ENCODE results near the gene BACE2.

BACE2 gene

DNA sequence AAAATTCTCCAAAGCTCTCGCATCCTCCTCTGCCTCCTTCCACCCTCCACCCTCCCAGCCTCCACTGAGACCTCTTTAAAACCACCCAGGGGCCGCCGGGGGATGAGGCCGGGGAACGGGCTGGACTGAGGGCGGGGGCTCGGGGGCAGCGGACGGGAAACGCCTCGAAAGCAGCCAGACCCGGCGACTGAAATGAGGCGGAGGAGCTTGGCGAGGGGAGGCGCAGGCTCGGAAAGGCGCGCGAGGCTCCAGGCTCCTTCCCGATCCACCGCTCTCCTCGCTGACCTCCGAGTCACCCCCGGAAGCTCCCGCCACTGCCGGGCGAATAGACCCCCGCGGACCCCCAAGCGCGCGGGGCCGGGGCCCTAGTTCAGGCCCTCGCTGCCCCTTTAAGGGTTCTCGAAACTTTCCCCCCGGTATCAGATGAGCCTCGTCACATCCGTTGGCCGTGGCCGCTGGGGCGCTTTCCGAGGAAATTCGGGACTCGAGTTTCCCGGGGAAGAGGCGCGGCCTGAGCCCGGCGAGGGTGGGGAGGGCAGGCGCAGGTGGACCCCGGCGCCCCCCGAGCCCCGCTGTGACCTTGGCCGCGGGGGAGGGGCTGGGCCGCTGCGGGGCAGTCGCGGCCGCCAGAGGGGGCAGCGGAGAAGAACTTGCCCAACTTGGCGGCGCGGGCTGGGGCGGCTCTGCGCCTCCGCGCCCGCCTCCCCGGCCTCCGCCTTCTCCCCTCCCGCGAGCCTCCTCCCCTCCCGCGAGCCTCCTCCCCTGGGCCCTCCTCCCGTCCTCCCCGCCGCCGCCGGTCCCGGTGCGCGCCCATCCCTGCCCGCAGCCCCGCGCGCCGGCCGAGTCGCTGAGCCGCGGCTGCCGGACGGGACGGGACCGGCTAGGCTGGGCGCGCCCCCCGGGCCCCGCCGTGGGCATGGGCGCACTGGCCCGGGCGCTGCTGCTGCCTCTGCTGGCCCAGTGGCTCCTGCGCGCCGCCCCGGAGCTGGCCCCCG lies at the start of gene BACE2:
Gene BACE2, plus strand, starts transcription at position 813 of the 995 bp plus-strand sequence. Its CDS starts 104 bp downstream, at position 917.
- peak; percentile 93 for DNase-seq (ENCODE audit: low spot score)

DNA sequence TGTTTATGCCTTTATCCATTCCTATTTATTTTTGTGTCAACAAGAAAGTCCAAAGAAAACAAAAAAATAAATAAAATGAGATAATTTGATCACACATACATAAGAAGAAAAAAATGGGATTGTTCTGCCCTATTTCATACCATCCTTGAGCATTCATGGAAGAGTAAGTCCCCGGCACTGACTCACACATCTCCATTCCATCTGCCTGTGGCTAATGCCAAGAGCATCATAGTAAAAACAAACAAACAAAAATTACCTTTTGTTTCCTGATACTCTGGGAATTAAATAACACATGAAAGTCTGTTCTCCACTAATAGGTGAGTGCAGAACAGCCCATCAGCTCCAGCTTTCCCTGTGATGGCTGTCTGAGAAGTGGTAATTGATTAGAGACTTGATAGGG lies 48.1 kb upstream of the BACE2 start:
- no peak for DNase-seq (ENCODE audit: low spot score)

GRCh38 chr21:41120997-41121396 lies 47.0 kb upstream of the BACE2 start:
- DNase-seq (ENCODE audit: low spot score) = no peak

DNA sequence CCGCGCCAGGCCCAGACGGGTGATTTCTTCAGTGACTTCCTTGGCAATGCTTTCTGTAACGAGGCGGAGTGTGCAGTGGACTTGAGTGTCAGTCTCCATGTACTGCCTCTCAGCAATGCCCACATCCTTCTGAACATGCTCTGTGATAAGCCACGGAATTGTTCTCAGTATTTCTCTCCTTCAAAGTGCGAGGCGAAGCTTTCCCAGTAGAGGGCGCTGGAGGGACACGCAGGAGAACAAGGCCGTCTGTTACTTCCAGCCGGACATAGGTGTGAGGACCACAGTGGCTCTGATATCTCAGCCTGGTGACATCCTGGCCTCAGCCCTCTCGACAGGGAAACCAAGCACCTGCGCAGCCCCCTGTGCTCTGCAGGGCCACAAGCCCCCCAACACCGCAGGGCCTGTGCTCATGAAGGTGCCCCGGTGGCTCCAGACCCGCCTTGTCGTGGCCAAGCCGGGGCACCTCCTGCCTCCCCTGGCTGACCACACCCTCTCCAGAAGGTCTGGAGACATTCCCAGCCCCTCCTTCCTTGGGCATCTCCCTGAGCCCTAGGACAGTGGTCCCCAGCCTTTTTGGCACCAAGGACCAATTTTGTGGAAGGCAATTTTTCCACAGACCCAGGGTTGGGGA lies 46.1 kb upstream of the BACE2 start:
- DNase-seq (ENCODE audit: low spot score) = peak; percentile 71

- DNase-seq (ENCODE audit: low spot score) = no peak
These were observed 43.2 kb upstream of the BACE2 start for GRCh38 chr21:41124641-41125201.

- no peak for DNase-seq (ENCODE audit: low spot score)
These were observed 39.0 kb upstream of the BACE2 start for GRCh38 chr21:41128981-41129380.

GRCh38 chr21:41130883-41131282 lies 37.1 kb upstream of the BACE2 start:
- no peak for DNase-seq (ENCODE audit: low spot score)

- peak; percentile 82 for DNase-seq (ENCODE audit: low spot score)
These were observed 34.0 kb upstream of the BACE2 start for GRCh38 chr21:41133874-41134522.

- no peak for DNase-seq (ENCODE audit: low spot score)
These were observed 32.2 kb upstream of the BACE2 start for GRCh38 chr21:41135746-41136145.

GRCh38 chr21:41136286-41136685 lies 31.7 kb upstream of the BACE2 start:
- DNase-seq (ENCODE audit: low spot score) = no peak

DNA sequence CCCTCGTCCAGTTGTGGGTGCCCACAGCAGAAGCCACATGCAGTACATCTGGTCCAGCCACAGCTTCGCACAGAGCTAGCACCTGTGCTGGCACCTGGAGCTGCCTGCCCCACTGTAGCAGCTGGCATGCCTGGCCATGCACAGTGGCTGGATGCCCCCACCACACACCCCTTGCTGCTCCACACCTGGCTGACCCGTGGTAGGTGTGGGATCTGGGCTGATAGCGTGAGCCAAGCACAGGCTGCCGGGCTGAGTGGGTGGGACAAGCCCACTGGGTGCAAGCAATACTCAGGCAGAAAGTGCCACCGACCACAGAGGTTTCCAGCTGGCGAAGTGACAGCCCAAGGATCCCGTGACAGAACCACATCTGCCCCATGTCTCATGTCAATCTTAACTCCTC lies 30.6 kb upstream of the BACE2 start:
- DNase-seq (ENCODE audit: low spot score) = no peak

DNA sequence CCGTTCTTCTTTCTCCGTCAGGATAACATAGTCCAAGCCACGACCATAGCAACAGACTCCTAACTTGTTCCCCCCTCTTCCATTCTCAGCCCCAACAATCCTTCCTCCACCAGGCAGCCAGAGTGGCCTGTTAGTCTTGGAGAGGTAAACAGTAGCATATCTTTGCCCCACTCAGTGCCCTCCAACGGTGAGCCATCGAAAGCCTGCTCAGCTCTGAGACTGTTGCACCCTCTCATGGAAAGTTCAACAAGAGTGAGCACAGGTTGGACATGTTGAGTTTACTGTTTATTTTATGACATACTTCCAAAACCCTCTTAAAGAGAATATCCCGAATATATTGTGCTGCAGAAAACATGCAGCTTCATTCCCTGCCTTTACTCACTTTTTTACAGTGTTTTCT lies 30.1 kb upstream of the BACE2 start:
- DNase-seq (ENCODE audit: low spot score) = no peak

GRCh38 chr21:41138711-41139110 lies 29.2 kb upstream of the BACE2 start:
- DNase-seq (ENCODE audit: low spot score) = no peak

DNA sequence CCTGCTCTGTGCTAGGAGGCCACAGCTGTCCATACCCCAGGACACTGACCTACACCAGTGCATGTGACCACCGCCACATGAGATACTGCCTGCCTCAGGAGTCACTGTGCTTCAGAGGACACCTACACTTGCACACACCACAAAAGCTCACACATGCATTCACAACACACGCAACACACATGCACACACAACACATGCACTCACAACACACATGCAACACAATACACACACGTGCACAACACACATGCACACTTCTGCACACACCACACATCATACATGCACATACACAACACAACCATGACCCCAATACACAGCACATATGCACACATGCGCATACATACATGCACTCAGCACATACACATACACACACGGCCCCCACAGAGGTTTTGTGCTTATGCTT lies 28.7 kb upstream of the BACE2 start:
- DNase-seq (ENCODE audit: low spot score) = no peak

DNA sequence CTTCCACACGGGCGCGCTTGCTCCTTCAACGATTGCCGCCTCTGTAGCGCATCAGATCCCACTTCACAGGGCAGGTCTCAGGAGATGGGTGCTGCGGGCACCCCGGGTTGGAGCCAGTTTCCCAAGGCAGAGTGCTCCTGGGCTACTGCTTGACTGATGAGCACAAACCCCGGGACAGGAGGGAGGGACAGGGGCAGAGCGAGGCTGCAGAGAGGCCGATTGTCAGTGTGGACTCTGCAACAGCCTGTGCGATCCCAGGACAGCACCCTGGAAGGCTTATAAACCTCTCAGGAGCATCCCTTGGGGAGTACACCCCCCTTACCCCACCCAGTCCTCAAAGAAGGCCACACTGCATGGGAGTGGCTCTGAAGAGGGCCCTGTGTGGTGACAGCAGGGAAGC lies 28.0 kb upstream of the BACE2 start:
- DNase-seq (ENCODE audit: low spot score) = no peak

DNA sequence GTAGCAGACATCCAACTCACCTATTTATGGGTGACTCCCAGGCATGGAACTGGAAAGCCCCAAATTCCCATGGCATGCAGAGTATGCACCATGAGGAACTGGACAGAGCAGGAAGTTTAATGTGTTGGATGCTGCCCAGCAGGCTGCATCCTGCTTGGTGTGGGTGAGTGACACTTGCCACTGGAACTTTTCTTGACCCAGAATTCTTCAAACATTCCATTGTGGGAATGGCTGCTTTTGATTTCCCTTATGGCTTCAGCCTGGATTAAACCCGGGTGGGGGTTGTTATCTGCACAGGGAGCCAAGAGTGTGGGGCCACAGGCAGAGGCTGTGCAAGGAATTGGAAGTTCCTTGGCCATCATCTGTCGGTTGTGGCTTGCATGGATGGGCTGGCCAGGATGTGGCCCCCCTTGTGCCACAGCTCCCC lies 26.9 kb upstream of the BACE2 start:
- DNase-seq (ENCODE audit: low spot score) = peak; percentile 31

DNA sequence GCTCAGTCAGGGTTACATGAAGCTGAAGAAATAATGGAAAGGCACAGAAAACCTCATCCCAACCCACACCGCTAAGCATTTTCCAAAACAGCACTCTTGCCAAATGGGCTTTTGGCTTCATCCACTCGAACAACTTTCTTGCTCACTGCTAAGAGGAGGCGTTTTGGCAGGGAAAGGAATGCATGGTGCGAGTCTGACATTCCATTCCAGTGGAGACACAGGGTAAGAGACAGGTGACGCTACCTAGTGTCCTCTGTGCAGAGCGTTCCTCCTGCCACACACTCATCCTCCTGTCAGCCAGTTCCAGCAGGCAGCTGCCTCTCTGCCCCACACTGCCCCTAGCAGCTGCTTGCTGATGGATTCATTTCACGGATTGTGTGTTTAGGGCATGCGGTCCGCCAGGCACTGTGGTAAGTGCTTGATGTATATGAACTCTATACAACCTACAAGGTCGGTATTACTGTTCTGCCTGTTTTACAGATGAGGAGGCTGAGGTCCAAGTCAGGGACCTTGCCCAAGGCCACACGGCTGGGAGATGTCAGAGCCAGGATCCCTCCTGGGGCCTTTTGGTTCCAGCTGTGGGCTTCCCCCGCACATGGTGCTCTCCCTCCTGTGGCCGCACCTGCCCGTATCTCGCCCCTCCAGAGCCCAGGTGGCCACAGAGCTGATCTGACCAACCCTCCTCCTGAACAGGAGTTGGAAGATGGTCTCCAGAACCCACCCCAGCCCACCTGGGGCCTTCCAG lies 25.7 kb upstream of the BACE2 start:
- DNase-seq (ENCODE audit: low spot score) = peak; percentile 87

- no peak for DNase-seq (ENCODE audit: low spot score)
These were observed 24.2 kb upstream of the BACE2 start for GRCh38 chr21:41143596-41144325.

DNA sequence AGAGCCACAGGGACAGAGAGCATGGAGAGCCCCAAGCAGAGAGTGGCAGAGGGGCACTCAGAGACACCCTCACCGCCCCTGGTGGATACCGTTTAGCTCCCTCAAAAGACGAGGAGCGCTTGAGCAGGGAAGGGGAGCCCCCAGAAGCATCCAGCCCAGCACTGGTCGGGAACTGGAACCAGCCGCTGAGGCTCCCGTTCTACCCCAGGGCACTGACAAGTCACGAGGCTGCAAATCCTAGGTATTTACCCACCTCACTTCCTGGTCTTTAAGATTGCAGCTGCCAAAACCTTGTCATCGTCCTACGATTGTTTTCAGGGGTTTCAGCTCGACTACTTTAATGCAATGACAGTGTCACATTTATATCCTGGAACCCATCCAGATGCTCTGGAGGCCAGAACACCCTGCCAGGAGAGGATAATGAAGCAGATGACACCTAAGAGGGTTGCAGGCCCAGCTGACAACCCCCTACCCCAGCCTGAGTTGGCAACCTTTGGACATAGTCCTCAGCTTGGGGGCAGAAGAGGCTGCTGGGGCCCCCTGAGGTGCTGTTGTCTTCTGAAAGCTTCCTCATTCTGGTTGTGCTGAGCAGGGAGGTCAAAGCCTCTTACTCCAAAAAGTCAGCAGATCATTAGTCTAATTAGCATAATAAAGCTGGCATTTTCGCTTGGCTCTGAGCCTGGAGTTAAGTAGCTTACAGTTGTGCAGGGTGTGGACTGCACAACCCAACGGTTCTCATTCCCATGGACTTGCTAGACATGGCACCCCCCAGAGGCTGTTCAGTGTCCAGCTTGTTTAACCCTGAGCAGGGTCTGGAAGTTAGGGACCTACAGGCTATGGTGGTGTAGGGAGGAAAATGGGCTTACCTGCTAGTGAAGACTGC lies 20.6 kb upstream of the BACE2 start:
- DNase-seq (ENCODE audit: low spot score) = no peak

DNA sequence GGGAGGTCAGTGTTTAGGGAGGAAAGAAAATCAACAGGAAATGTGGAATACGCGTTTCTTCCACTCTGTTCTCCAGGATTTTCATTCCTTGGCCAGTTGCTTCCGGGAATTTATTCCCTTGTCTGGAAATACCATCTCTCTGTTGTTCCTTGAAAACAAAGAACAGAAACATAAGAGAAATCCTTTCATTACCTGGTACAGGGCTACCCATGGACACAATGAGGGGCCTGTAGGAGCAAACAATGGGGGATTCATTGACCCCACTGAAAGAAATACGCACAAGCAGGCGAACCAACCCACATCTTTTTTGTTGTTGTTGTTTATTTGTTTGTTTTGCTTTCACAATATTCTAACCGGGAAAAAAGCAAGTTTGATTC lies 20.0 kb upstream of the BACE2 start:
- no peak for DNase-seq (ENCODE audit: low spot score)

All from AG20443 (cell line).